ENCODE results near the gene TSHZ2.

The TSHZ2 gene

DNA sequence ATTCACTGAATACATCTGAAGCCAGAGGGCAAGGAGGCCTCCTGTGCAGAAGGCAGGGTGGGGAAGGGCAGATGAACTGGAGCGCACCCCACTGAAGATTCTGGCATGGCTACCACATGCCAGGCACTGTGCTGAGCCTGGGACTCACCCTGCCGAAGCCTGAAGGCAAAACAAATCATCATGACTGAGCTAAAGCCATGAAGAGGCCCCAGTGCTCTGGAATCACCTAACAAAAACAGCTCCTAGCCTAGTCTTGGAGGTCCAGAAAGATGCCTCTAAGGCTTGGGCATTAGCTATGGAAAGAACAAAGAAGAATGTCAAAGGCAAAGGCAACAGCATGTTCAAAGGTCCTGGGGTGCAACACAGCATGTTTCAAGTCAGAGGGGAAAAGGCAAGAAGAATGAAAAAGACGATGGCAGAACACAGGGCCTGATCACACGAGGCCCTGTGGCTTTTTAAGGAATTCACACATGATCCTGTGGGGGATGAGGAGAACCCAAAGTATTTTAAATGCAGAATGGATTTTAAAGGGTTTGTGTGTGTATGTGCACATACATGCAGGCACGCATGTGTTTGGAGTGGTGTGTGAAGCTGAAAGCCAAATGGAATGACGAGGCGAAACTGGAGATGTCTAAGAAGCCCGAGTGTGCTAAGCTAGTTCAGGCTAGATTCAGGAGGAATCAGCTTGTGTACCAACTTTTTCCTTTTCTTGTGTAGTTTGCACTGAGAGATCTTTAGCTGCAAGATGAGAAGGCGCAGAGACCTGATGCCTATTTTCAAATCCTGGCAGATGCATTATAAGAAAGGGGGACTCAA is 360.1 kb downstream of the TSHZ2 start:
- TF ChIP-seq, protein P1, sequence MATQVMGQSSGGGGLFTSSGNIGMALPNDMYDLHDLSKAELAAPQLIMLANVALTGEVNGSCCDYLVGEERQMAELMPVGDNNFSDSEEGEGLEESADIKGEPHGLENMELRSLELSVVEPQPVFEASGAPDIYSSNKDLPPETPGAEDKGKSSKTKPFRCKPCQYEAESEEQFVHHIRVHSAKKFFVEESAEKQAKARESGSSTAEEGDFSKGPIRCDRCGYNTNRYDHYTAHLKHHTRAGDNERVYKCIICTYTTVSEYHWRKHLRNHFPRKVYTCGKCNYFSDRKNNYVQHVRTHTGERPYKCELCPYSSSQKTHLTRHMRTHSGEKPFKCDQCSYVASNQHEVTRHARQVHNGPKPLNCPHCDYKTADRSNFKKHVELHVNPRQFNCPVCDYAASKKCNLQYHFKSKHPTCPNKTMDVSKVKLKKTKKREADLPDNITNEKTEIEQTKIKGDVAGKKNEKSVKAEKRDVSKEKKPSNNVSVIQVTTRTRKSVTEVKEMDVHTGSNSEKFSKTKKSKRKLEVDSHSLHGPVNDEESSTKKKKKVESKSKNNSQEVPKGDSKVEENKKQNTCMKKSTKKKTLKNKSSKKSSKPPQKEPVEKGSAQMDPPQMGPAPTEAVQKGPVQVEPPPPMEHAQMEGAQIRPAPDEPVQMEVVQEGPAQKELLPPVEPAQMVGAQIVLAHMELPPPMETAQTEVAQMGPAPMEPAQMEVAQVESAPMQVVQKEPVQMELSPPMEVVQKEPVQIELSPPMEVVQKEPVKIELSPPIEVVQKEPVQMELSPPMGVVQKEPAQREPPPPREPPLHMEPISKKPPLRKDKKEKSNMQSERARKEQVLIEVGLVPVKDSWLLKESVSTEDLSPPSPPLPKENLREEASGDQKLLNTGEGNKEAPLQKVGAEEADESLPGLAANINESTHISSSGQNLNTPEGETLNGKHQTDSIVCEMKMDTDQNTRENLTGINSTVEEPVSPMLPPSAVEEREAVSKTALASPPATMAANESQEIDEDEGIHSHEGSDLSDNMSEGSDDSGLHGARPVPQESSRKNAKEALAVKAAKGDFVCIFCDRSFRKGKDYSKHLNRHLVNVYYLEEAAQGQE (IDR thresholded peaks at IDR 0.05; ENCODE audit: insufficient read depth in 1 of 2, low read depth in 2 of 2, low read length in 2 of 2): no peak
- TF ChIP-seq SIN3A (IDR thresholded peaks at IDR 0.05; ENCODE audit: borderline replicate concordance, insufficient read depth, low read length): no peak
- TF ChIP-seq FOXP2 (optimal IDR thresholded peaks at IDR 0.05; ENCODE audit: borderline replicate concordance, extremely low read depth, extremely low read length, insufficient read depth): no peak
- TF ChIP-seq POLR2AphosphoS5 (IDR thresholded peaks at IDR 0.05; ENCODE audit: low read depth, low read length): no peak
- TF ChIP-seq TAF1 (IDR thresholded peaks at IDR 0.05; ENCODE audit: borderline replicate concordance, insufficient read depth, low read length): no peak

DNA sequence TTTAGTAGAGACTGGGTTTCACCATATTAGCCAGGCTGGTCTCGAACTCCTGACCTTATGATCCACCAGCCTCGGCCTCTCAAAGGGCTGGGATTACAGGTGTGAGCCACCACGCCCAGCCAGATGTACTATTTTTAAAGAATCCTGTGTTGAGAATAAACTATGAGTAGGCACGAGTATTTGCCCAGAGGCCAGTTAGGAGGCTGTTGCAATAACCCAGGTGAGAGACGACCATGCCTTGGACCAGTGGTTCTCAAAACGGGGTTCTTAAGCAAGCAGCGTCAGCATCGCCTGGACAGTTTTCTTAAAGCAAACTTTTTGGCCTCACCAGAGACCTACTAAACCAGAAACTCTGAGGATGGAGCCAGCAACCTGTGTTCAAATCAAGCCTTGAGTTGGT is 362.7 kb downstream of the TSHZ2 start:
- TF ChIP-seq TAF1 (IDR thresholded peaks at IDR 0.05; ENCODE audit: borderline replicate concordance, insufficient read depth, low read length) (no peak), POLR2AphosphoS5 (IDR thresholded peaks at IDR 0.05; ENCODE audit: low read depth, low read length) (no peak), SIN3A (IDR thresholded peaks at IDR 0.05; ENCODE audit: borderline replicate concordance, insufficient read depth, low read length) (no peak), FOXP2 (optimal IDR thresholded peaks at IDR 0.05; ENCODE audit: borderline replicate concordance, extremely low read depth, extremely low read length, insufficient read depth) (no peak)
- TF ChIP-seq, protein P1 (IDR thresholded peaks at IDR 0.05; ENCODE audit: insufficient read depth in 1 of 2, low read depth in 2 of 2, low read length in 2 of 2): no peak

GRCh38 chr20:53335555-53335954 is 363.4 kb downstream of the TSHZ2 start:
- TF ChIP-seq, protein P1 (IDR thresholded peaks at IDR 0.05; ENCODE audit: insufficient read depth in 1 of 2, low read depth in 2 of 2, low read length in 2 of 2): no peak

- TF ChIP-seq, protein P1 (IDR thresholded peaks at IDR 0.05; ENCODE audit: insufficient read depth in 1 of 2, low read depth in 2 of 2, low read length in 2 of 2): no peak
- TF ChIP-seq TAF1 (IDR thresholded peaks at IDR 0.05; ENCODE audit: borderline replicate concordance, insufficient read depth, low read length) (no peak), SIN3A (IDR thresholded peaks at IDR 0.05; ENCODE audit: borderline replicate concordance, insufficient read depth, low read length) (no peak), FOXP2 (optimal IDR thresholded peaks at IDR 0.05; ENCODE audit: borderline replicate concordance, extremely low read depth, extremely low read length, insufficient read depth) (no peak), POLR2AphosphoS5 (IDR thresholded peaks at IDR 0.05; ENCODE audit: low read depth, low read length) (no peak)
Observed at GRCh38 chr20:53336892-53337291, 364.7 kb downstream of the TSHZ2 start.

All from PFSK-1 (cell line).